GM12873 (cell line): ENCODE data around the gene MDK.

Source experiments
- TF ChIP-seq, protein P1 (sequence below): IDR thresholded peaks from 2 replicates; pipeline ENCODE4 v1.5.1; 2012; ENCODE audit warnings: low read depth, mild to moderate bottlenecking, moderate library complexity, low read length, control low read depth; ENCODE audit not compliant: insufficient read depth; ENCODE audit errors: missing control alignments

MDK gene

DNA sequence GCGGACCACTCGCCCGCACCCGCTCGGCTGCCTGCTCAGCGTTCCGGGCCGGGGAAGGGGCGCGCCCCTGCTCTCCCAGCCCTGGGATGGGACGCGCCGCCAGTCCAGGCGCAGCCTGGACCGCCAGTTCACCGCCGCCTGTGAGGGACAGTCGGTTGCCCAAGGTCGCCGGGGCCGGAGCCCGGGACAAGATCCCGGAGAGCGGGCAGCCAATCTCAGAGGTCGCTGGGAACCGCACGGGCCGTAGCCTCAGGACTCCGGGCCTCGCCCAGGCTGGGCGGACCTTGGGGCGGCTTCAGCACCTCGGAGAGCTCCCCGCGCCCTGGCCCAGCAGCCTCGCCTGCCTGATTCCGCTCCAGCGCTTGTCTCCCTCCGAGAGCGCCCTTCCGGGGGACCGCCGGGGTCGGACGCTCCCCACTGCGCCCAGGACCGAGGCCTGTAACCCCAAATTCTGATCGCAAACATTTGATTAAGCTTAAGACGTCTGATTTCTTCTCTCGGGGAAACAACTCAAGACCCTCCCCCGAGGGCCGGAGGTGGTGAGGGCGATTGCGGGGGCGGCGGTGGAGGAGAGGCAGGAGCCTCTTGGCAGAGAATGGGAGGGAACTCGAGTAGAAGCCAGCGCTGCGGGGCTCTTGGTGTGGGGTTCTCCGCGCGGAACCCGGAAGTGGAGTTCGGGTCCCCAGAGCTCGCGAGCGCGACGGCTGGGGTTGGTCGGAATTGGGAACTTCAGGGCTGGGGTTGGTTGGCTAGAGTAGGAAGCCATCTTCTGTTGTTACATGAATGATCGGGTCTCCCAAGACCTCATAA is 11.2 kb downstream of the MDK start:
- TF ChIP-seq, protein P1, sequence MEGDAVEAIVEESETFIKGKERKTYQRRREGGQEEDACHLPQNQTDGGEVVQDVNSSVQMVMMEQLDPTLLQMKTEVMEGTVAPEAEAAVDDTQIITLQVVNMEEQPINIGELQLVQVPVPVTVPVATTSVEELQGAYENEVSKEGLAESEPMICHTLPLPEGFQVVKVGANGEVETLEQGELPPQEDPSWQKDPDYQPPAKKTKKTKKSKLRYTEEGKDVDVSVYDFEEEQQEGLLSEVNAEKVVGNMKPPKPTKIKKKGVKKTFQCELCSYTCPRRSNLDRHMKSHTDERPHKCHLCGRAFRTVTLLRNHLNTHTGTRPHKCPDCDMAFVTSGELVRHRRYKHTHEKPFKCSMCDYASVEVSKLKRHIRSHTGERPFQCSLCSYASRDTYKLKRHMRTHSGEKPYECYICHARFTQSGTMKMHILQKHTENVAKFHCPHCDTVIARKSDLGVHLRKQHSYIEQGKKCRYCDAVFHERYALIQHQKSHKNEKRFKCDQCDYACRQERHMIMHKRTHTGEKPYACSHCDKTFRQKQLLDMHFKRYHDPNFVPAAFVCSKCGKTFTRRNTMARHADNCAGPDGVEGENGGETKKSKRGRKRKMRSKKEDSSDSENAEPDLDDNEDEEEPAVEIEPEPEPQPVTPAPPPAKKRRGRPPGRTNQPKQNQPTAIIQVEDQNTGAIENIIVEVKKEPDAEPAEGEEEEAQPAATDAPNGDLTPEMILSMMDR = no peak

DNA sequence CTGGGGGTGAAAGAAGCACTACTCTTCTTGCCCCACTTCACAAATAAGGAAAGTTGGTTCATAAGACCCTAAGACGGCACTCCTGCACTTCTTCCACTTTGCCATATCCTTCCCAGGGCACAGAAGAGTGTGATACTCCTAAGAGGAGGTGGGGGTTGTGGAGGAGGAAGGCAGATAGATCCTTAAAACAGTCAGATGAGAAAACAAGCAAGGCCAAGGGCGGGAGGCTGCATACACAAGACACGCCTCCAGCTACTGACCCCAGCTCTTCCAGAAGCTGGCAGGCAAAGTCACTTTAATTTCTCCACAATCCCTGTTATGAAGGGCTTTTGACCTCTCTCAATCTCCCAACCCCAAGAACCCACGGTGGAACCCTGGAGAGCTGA is 11.8 kb downstream of the MDK start:
- TF ChIP-seq, protein P1 = no peak

DNA sequence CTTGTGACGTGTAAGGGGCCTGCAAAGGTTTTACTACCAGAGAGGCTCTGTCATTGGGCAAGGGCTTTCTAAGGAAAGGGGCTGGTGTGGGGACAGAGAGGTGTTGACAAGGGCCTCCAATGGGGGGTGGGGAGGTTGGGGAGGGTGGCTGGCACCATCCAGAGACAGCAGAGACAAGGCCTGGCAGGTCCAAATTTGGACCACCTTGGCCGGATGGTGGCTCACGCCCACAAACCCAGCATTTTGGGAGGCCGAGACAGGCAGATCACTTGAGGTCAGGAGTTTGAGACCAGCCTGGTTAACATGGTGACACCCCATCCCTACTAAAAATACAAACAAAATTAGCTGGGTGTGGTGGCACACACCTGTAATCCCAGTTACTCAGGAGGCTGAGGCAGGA is 12.3 kb downstream of the MDK start:
- TF ChIP-seq, protein P1 = no peak

DNA sequence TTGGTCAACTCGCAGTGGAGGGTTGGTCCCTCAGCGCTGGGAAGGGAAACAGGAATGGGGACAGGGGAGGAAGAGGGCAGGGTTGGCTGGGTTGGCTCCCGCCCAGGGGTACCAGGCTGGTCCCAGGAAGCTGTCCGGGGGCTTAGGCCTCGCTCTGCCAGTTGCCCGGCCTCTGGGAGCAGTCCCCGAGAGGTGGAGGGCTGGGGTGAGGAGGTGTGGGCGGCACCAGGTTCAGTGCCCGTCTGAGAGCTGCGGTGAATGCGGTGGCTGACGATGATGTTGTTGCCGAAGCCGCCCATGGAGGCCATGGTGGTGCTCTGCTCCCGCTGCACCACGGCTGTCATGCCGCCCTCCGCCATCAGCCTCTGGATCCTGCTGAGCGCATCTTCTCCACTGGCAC is 16.1 kb downstream of the MDK start:
- TF ChIP-seq, protein P1 = no peak

DNA sequence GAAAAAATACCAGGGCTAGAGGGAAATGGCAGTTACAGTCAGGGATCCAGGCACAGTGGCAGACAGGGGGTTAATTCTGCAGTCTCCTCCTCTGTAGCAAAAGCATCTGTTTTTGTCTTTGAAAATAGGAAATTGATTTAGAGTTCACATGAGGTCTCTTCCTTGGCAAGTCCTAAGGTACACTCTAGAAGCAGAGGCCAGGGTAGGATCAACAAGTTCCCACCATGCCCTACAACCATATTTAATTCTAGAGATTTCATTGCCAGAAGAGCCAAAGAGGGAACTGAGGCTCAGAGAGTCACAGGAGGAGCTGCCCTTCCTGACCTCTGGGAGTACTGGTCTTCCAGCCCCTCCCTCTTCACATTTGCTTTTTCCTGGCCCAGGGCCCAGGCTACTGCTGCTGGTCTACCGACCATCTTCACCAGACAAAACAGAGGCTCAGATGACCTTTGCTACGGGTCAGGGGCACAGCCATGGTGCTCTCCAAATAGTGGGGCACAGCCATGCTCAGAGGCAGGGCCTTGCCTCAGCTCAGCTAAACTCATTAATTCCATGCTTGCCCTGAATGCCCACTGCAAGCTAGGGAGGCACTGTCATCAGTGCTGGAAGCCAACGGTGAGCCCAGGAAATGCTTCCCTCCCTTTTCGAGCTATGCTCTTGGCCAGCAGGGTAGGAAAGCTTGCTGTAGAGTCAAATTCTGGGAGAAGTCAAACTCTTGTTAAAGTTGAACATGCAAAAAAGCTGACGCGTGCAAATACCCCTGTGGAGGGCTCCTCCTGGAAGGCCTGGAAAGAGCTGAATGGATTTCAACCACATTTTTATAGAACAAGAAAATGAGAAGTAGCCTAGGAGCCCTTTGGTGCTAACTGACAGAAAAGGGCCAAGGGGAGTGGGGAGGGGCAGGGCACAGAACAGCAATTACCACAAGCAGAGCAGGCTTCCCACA is 21.8 kb downstream of the MDK start:
- TF ChIP-seq, protein P1 = no peak

DNA sequence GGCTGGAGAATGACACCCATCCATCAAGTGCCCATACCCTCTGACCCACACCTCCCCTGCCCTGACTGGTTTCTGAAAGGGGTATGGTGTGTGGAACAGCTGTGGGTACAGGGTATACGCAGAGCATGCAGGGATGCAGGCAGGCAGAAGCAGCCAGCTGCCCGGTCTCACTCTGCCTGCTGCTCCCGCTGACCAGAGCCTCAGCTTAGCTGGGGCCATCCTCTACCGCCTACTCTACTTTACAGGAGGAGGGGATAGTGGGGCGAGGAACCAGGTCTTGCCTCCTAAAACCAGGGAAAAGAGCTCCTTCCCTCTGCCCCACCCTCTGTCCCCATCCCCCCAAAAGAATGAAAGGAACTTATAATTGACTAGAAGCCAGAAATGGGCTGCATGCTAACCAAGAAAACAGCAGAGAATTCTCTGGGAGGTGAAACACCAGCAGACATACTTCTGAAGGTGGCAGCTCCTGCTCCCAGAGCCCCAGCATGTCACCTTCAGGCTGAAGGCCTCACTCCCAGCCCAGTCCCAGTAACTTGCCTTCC is 23.1 kb downstream of the MDK start:
- TF ChIP-seq, protein P1 = no peak

DNA sequence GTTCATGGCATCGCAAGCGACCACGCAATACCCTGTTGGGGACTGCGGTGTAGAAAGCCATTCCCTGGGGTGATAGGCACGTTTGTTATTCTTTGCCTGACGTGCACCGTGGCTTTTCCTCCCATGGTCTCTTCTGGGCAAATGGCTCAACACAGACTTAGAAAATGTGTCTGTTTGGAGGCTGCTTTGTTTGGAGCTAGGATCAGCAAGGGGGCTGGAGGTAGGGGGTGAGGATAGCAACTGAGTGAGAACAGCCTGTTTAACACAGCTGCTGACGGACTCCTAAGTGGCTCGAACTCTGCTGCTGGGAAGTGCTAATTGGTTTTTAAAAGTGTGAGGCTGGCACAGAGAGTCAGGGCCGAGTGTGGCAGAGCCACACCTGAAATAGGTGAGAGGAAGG is 26.2 kb downstream of the MDK start:
- TF ChIP-seq, protein P1 = no peak
